IPS-18a (cell line): ENCODE data around the gene CCDC33.

Experiments
- H3K27ac ChIP-seq: one replicate; pipeline ENCODE4 v1.5.1; 2013; ENCODE audit warnings: low read length
- H3K27me3 ChIP-seq: one replicate; pipeline ENCODE4 v1.6.1; 2013; ENCODE audit warnings: mild to moderate bottlenecking, low read length; ENCODE audit not compliant: control insufficient read depth, insufficient read depth
- H3K36me3 ChIP-seq: one replicate; pipeline ENCODE4 v1.6.1; 2013; ENCODE audit warnings: low read depth, low read length; ENCODE audit not compliant: control insufficient read depth
- H3K4me1 ChIP-seq: one replicate; pipeline ENCODE4 v1.6.1; 2013; ENCODE audit warnings: low read depth, low read length; ENCODE audit not compliant: control insufficient read depth
- H3K4me3 ChIP-seq: one replicate; pipeline ENCODE4 v1.5.1; 2013; ENCODE audit warnings: low read length
- H3K9ac ChIP-seq: one replicate; pipeline ENCODE4 v1.6.1; 2013; ENCODE audit warnings: mild to moderate bottlenecking, low read length, moderate library complexity
- H3K9me3 ChIP-seq: one replicate; pipeline ENCODE4 v1.6.1; 2013; ENCODE audit warnings: low read depth, low read length; ENCODE audit not compliant: control insufficient read depth

Gene CCDC33

DNA sequence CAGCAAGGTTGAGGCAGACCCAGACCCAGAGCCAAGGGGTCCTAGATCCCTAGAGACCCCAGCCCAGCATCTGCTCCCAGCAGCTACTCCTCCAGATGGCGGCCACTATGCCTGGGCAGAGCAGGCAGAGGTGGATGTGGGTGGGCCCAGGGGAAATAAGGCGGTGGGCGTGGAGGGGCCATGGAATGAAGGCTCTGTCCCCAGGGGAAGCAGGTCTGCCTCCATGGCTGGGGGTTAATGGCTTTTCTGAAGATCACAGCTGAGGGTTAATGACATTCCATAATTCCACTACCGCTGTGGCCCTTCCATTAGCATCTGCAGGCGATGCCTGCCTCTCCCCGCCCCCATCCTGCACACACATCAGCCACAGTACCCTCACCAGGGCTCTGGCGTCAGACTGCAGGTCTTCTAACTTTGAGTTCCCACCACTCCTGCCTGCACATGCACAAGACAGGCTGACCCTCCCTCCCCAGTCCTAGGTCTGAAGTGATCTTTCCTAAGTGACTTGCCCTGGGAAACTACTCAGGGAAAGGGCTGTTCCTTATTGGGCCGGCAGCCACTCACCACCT lies 41.2 kb downstream of the CCDC33 start:
- Histone ChIP-seq H3K27me3 (no peaks in the 10 kb centered on the region), H3K9ac (no peak overlapping the region), H3K36me3 (no peaks in the 10 kb centered on the region), H3K4me1 (no peaks in the 10 kb centered on the region), H3K27ac (no peak overlapping the region), H3K4me3 (no peak overlapping the region), H3K9me3 (no peaks in the 10 kb centered on the region)

DNA sequence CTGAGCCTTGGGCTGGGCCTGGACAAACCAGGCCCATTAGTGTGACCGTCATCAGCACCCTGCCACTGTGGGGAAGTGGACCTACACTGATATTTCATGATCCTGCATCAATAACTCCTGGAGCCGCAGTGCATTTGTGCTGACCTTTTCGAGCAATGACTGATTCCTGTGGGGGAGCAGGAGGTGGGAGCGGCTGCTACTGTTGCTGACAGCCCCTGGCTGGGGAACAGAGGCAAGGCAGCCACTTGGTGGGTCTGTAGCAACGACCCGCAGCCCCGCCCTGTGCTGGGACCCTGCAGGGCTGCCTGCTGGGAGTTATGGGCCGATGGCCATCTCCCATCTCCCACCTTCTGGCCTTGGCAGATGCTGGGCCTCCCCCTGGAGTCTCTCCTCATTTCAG lies 42.1 kb downstream of the CCDC33 start:
- H3K9ac ChIP-seq, result no peak overlapping the region
- no peaks in the 10 kb centered on the region for H3K36me3 ChIP-seq
- H3K27me3 ChIP-seq, result no peaks in the 10 kb centered on the region
- no peaks in the 10 kb centered on the region for H3K4me1 ChIP-seq
- no peak overlapping the region for H3K4me3 ChIP-seq
- no peaks in the 10 kb centered on the region for H3K9me3 ChIP-seq
- no peak overlapping the region for H3K27ac ChIP-seq

DNA sequence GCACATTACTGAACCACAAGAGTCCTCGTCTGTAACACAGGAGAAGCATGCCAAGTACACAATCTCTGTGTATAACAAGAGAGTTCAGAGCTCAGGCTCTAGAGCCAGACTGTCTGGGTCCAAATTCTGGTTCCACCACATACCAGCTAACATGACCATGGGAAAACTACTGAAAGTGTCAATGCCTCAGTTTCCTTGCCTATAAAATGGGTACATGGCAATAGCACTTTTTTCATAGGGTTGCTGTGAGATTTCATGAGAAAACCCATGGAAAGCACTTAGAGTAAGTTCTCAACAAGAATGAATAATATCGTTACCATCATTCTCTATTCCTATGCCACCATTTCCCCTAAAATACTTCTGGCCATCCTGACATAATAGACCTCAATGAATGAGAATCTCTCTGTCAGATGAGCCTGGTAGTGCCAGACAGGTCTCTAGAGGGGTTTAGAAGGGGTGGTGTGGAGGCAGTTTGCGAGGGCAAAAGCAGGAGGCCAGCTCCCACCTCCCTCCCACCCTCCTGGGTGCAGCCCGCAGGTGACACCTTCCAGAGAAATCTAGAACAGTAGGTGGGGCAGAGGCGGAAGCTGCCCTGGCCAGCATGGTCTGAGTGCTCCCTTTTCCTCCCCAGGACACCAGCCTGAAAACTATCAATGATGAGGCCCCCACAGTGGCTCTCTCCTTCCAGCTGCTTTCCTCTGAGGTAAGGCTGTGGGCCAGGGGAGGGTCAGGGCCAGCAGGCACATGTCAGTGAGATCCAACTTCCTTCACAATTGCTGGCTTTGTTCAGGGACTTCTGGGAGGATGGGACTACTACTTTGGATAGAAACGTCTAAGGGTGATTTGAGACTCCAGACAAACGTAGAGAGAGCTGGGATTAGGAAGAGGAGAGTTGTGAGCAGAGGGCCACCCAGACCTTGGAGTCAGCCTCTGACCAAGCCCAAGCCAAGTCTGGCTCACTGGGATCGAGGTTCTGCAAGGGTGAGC lies 45.3 kb downstream of the CCDC33 start:
- no peaks in the 10 kb centered on the region for H3K27me3 ChIP-seq
- H3K9me3 ChIP-seq, result no peaks in the 10 kb centered on the region
- H3K36me3 ChIP-seq, result no peaks in the 10 kb centered on the region
- no peak overlapping the region for H3K4me3 ChIP-seq
- no peak overlapping the region for H3K27ac ChIP-seq
- H3K4me1 ChIP-seq, result no peaks in the 10 kb centered on the region
- H3K9ac ChIP-seq, result no peak overlapping the region

DNA sequence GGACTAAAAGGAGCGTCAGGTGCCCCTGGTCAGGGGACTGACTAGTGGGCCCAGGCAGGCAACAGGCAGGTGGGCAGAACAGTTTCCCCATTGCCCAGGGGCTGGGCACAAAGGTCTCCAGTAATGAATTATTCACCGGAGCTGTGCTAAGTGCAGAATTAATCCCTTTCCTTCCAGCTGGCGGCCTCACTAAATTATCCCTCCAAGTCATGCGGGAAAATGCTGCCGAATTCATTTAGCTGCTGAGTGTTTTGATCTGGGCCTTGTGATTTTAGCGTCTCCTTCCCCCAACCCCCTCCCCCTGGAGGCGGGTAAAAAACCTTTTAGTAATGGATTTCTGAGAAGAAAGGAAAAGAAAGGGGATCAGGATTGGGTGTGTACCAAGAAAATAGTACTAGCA lies 47.2 kb downstream of the CCDC33 start:
- Histone ChIP-seq H3K4me3 (no peak overlapping the region), H3K27ac (no peak overlapping the region), H3K27me3 (no peaks in the 10 kb centered on the region)

DNA sequence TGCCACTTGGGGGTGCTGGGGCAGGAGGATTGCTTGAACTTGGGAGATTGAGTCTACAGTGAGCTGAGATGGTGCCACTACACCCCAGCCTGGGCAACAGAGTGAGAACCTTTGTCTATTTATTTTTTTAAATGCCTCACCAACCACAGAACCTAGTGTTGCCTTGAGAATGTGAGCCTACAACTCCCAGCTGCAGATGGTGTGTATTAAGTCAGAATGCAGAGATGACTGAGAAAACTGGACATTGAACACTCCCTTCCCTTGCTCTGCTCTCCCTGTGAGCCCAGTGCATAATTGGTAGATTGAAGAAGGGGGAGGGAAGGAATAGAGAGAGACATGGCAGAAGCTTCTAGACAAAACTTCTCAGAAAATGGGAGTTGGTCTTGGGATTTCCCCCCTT lies 53.5 kb downstream of the CCDC33 start:
- H3K4me3 ChIP-seq, result no peak overlapping the region
- no peaks in the 10 kb centered on the region for H3K9me3 ChIP-seq
- no peak overlapping the region for H3K27ac ChIP-seq
- peaks cover 15% of the 10 kb centered on the region for H3K27me3 ChIP-seq
- no peaks in the 10 kb centered on the region for H3K36me3 ChIP-seq
- no peak overlapping the region for H3K9ac ChIP-seq
- H3K4me1 ChIP-seq, result peaks cover 10% of the 10 kb centered on the region

More for the DNA sequence above, 47.2 kb downstream of the CCDC33 start:
- Histone ChIP-seq H3K4me1 (no peaks in the 10 kb centered on the region), H3K9ac (no peak overlapping the region), H3K36me3 (no peaks in the 10 kb centered on the region), H3K9me3 (no peaks in the 10 kb centered on the region)

DNA sequence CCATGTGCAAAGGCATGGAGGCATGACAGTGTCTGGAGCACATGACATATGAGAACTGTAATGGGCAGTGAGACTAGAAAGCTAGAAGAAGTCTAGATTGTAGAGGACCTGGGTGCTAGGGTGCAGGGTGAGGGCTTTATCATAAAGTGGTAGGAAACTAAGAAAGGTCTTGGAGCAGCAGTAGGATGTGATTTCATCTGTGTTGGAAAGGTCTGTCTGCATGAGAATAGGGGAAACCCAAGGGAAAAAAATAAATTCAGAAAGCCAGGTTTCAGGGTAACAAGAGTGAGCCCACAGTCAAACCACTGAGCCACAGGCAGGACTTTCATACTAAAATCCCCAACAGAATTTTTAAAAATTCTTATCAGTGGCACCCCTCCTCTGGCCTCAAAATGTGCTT lies 54.5 kb downstream of the CCDC33 start:
- Histone ChIP-seq H3K4me3 (no peak overlapping the region), H3K27ac (no peak overlapping the region), H3K4me1 (peaks cover 10% of the 10 kb centered on the region), H3K27me3 (peaks cover 18% of the 10 kb centered on the region), H3K9me3 (no peaks in the 10 kb centered on the region), H3K9ac (no peak overlapping the region), H3K36me3 (no peaks in the 10 kb centered on the region)

DNA sequence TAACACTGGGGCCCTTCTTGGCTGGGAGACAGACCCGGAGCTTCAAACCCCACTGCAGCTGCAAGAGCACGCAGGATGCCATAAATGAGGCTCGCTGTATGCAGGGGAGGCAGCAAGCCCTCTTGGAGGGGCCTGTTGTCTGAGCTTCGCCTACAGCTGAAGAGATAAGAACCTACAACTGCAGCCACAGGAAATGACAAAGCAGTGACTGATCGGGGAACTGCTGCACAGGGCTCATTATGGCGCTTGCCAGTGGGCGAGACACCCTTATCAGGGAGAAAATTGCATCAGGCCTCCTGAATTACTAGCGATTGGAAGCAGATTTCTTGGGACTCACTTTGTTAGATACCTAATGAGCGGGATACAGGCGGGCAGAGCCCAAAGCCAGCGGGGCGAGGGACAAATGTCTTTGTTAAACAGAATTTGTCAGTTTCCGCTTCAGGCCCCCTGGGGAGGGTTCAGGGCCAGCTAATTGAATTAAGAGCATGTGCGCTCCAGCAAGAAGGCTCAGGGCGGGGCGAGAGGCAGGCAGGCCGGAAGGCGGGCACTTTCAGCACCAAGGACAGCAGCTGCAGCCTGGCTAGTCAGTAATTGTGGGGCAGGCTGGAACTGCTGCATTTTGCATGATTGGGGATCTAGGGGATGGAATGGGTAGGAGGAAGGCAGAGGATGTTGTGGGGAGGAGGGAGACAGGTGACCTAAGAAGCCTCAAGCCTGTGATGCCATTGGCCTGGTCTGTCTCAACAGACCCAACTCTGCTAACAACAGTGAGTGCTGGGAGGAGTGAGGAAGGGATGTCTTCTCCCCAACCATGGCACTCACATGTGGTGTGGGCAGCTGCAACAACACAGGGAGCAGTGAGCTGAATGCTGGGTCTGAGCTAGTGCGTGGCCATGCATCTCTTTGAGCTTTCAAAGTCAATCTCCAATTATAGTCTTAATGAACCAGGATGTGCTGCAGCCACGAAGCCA lies 55.3 kb downstream of the CCDC33 start:
- H3K4me1 ChIP-seq, result peaks cover 10% of the 10 kb centered on the region
- H3K4me3 ChIP-seq, result peak overlapping the region; percentile 35
- H3K27ac ChIP-seq, result no peak overlapping the region
- no peak overlapping the region for H3K9ac ChIP-seq
- H3K27me3 ChIP-seq, result peaks cover 18% of the 10 kb centered on the region
- no peaks in the 10 kb centered on the region for H3K36me3 ChIP-seq
- H3K9me3 ChIP-seq, result no peaks in the 10 kb centered on the region

DNA sequence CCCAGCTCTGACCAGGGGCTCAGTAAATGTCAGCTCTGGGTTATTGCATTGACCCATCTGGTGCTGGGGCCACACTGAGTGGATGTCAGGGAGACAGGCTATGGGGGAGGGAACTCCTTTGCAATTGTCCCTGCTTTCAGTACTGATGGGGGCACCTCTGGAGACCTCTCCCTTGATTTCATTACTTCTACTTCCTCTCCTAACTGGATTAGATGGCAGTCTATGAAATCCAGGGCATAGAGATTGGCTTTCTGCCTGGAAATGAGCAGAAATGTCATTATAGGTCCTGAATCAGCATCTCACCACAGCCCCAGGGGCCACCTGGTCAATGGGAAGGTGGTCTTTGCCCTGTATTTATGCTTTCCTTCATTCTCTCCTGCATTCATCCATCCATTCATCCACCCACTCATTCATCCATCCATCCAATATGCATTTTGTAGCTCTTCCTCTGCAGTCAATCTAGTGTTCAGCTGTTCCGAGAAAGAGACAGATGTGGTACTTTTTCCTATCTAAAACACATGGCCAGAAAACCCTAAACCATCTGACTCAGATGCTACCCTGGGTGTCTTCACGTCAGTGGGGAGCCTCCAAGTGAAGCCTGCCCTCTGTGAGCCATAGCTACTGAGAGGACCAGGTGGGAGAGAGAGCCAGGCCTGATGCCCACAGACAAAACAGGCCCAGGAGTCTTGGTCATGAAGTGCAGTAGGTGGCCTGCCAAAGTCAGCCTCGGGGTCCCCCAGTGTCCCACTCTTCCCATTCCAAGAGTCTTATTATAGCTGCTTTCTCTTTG lies 57.1 kb downstream of the CCDC33 start:
- Histone ChIP-seq H3K36me3 (no peaks in the 10 kb centered on the region), H3K4me3 (no peak overlapping the region), H3K9ac (no peak overlapping the region), H3K27ac (no peak overlapping the region), H3K27me3 (peaks cover 21% of the 10 kb centered on the region), H3K9me3 (no peaks in the 10 kb centered on the region), H3K4me1 (peaks cover 10% of the 10 kb centered on the region)

DNA sequence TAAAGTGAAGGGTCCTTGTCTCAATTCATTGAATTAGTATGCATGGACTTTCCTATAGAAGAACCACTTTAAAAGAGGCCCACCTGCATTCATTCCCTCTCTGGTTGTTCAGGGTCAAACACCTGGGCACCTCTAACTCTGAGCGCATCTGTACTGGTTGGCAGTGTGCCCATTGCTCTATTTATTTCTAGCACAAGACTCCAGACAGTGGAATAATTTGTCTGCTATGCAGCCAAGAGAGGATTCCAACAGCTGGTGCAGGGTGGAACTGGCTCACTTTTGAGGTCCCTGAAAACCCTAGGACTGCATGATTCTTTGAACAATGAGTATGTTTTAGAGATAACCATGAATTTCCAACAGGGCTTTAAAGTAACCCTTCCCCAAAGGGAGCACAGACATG lies 57.9 kb downstream of the CCDC33 start:
- Histone ChIP-seq H3K27me3 (peaks cover 23% of the 10 kb centered on the region), H3K27ac (no peak overlapping the region), H3K4me1 (peaks cover 10% of the 10 kb centered on the region), H3K9ac (no peak overlapping the region), H3K9me3 (no peaks in the 10 kb centered on the region), H3K36me3 (no peaks in the 10 kb centered on the region), H3K4me3 (no peak overlapping the region)

DNA sequence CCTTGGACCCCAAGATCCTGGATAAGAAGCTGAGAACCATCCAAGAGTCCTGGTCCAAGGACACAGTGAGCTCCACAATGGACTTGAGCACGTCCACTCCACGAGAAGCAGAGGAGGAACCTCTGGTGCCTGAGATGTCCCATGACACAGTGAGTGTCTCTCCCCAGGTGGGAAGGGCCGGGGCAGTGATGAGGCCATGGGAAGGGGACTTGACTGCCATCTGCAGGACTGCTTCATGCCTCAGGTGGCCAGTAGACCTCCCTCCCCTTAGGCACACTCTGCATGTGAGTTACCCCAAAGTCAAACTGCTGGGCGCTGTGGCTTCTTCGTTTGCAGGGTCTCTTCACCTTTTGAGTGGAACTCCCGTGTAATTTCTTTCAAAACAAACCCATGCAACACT lies 59.7 kb downstream of the CCDC33 start:
- Histone ChIP-seq H3K9me3 (no peaks in the 10 kb centered on the region), H3K27ac (no peak overlapping the region), H3K36me3 (no peaks in the 10 kb centered on the region), H3K4me3 (no peak overlapping the region), H3K27me3 (peaks cover 29% of the 10 kb centered on the region), H3K9ac (no peak overlapping the region), H3K4me1 (peaks cover 18% of the 10 kb centered on the region)
